Cerebellar nuclear complex (tissue), 1 donor: ENCODE measurements around the gene TIMM13.
A peak's percentile ranks its signal among the peaks of the same experiment; 100 is the strongest.

Source experiments
- DNase-seq, 2 experiments: peaks; one replicate each; lab custom pipeline; 2025; lab: John Stamatoyannopoulos, UW

Gene TIMM13

GRCh38 chr19:2454962-2455850 lies 27.8 kb upstream of the TIMM13 start:
- DNase-seq, result no peak

DNA sequence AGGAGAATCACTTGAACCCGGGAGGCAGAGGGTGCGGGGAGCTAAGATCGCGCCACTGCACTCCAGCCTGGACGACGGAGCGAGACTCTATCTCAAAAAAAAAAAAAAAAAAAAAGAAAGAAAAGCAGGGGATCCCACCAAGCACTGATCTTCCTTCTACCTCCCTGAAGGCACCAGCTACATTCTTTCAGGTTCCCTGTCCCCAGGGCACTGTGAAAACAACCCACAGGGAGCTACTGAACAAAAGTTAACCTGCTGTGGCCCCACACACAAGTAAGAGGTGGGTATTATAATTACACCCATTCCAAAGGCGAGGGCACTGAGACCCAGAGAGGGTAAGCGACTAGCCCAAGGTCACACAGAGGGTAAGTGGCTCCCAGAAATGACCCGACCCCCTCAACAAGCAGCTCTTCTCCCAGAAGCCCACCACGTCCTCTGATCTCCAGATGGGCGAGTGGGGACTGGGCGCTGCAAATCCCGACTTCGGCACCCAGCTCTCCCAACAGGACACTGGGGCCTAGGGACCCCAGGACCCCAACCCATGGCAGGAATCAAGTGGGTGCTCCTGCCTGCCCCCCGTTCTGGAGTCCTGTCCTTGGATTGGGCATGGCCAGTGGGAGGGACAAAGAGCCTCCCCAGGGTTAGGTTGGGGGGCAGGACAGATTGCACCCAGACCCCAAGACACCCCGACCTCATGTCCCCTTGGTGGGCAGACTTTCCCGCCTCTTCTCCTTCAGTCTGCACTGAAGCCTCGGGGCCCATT lies 27.0 kb upstream of the TIMM13 start:
- no peak for DNase-seq

GRCh38 chr19:2453431-2454025 lies 26.1 kb upstream of the TIMM13 start:
- DNase-seq, result no peak

DNA sequence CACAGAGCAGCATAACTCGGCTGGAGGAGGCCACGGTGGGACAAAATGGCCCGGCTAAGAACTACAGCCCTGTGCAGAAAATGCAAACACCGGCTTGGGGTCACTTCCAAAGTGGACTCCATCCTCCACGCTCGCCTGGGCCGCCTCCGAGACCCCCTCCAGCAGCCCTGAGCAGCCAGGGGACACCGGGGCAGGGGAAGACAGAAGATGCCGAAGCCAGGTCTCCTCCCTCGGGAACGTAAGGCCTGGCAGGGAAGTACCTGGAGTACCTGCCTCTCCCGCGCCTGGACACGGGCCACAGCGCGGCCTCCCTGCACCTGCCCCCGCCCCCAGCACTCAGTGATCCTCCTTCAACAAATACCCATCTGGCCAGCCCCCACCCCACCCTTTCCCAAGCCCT lies 24.4 kb upstream of the TIMM13 start:
- DNase-seq, result no peak

- no peak for DNase-seq
Observed at GRCh38 chr19:2451138-2451537, 23.8 kb upstream of the TIMM13 start.

DNA sequence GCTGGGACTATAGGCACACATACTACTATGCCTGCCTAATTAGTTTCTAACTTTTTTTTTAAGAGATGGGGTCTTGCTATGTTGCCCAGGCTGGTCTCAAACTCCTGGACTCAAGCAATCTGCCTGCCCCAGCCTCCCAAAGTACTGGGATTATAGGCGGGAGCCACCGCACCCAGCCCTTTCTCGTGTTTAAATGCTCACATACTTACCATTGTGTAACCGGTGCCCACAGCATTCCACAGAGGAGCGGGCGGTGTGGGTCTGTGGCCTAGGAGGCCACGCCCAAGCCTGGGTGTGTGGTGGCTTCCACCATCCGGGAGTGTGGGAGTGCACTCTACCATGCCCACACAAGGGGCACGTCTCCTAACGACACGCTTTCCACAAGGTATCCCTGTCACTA lies 21.6 kb upstream of the TIMM13 start:
- no peak for DNase-seq

DNA sequence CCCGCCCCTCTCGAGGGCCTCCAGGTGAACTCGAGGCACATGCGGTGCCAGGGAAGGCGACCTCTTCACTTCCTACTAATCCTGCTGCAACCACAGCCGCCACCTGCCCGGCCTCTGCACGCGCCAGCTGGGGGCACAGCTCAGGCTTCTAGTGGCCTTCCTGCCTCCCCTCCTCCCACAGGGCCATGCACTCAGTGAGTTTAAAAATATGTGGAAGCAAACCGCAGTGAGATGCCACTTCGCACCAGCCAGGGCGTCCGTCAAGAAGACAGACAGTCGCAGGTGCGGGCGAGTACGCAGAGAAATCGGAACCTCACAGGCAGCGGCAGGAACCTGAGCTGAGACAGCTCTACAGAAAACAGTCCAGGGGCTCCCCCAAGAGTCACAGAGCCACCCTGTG lies 19.0 kb upstream of the TIMM13 start:
- no peak for DNase-seq

- DNase-seq, result no peak
Observed at GRCh38 chr19:2444251-2445002, 17.0 kb upstream of the TIMM13 start.

DNA sequence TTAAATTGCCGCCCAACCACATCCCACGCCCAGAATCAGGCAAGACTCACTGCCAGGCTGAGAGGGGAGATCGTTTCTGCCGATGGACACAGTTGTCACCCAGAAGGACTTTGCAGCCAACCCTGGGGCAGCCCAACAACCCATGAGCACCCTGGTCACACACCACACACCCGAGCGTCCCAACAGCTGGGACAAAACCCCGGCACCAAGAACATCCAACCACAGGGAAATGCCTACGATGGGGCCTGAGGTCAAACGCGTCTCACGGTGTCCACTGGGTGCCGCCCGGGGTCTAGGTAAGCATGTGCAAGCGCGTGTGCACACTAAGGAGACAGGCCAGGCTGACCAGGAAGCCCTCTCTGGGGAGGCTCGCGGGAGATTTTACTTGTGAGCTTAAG lies 16.4 kb upstream of the TIMM13 start:
- DNase-seq, result no peak

DNA sequence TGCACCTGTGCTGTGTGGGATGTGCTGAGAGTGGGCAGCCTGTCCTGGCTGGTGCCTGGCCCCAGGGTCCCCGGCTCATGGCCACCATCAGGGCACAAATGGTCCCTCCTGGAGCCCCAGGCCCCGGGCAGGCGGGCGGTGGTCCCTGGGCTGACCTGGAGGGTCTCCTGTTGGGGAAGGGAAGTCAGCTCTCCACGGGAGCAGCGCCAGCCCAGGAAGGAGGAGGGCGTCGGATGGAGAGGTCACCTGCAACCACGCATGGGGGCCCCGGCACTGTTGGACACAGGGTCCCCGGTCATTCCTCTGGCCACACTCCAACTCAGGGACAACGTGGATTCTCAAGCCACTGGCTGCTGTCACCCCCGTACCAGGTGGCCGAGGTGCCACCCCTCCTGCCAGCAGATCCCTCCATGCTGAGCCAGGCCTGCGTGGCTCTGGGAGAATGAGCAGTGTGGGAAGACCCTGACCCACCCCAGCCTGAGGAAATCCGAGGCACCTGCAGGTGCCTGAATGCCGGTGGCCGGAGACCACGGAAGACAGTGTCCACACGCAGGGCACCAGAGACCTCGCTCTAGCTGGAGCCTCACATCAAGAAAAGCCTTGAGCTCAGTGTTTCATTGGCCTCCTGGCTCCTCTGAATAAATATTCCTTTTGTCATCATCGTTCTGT lies 15.9 kb upstream of the TIMM13 start:
- DNase-seq, result no peak

- no peak for DNase-seq
Observed at GRCh38 chr19:2441096-2441752, 13.8 kb upstream of the TIMM13 start.

GRCh38 chr19:2440515-2440914 lies 13.1 kb upstream of the TIMM13 start:
- DNase-seq, result no peak

DNA sequence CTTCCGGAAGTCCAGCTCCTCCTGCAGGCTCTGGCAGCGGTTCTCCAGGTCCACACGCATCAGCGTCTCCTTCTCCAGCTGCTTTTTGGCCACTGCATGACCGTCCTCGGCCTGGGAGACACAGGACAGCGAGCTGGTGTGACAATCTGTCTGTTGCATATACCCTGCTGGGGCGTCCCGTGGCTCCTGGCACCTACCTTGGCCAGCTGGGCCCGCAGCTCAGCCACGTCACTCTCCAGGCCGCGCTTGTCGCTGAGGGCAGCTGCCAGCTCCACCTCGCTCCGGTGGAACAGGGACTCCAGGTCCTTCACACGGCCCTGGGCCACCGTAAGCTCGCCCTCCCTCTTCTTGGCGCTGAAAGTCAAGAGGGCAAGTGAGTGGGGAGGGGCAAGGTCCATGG lies 10.8 kb upstream of the TIMM13 start:
- peak in 1 of 2 experiments; percentile 18 for DNase-seq

DNA sequence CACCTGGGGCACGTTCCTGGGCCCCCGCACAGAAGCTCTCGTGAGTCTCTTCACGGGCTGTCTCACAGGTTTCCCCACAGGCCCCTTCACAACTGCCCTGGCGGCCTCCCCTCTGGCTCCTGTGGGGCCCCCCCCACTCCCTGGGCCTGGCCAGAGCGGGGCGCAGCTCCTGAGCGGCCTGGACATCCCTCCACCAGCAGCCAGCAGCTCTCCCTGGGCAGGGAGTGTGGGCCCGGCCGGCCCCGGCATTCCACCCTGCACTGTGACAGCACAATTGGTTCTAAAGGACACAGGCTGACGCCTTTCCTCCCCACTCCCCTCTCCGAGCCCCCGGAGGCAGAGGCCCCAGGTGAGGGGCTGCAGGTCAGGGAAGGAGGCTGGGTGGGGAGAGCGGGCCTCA lies 9.5 kb upstream of the TIMM13 start:
- no peak for DNase-seq

- DNase-seq, result no peak
Observed at GRCh38 chr19:2436384-2436783, 9.0 kb upstream of the TIMM13 start.

DNA sequence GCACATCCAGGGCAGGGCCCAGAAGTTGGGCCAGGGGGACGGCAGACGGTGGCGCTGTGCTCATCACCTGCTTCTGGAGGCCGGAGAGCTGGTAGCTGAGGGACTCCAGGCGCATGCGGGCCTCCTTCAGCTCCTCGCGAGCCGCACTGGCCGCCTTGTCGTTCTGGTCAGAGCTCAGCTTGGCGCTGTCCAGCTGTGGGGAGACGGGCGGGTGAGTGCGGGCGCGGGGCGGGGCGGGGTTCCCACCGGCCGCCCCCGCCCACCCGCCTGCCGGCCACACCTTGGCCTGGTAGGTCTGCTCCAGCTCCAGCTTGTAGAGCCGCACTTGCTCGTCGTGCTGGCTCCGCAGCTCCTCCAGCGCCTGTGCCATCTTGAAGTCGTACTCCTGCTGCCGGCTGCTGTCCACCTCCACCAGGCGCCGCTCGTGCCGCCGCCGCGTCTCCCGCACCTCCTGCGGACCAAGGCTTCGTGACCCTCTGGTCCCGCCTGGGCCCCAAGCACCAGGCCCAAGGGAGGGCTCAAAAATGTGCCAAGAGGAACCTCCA lies 7.4 kb upstream of the TIMM13 start:
- DNase-seq, result no peak

GRCh38 chr19:2434267-2434666 lies 6.9 kb upstream of the TIMM13 start:
- no peak for DNase-seq

DNA sequence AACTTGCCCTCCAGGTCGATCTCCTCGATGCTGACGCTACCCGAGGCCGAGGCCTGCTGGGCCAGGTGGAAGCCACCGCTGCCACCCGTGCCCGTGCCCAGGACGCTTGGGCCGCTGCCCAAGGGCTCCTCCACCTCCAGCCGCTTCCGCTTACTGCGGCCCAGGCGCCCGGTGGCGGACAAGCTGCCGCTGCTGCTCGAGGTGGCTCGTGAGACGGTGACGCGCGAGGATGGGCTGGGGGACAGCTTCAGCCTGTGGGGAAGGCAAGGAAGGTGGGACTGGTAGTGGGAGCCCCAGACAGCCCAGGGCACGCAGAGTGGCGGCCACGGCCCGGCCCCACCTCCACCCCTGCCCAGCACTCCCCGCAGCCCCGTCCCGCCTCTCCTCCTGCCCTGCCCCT lies 6.5 kb upstream of the TIMM13 start:
- no peak for DNase-seq

- DNase-seq, result no peak
Observed at GRCh38 chr19:2432131-2432848, 4.9 kb upstream of the TIMM13 start.
